ENCODE measurements around the gene STRA6. TPM values are rescaled to one million over a fixed set of nuclear protein-coding genes. Genes with fewer than 3 reads are reported as not detected.

STRA6 gene
- polyA plus RNA-seq, 1 of the 3 experiments (the other 2 are of a cell fraction), result 27.9 TPM

Small RNA genes lying within 50 kb of the gene (small RNA-seq; reads per million reads assigned to genes)
- gene RF00017, result 0 reads per million in 7 experiments

Other genes starting within 250 kb of the STRA6 start
- 19.1 and 20.4 TPM in 2 replicates for gene STOML1, start 210.5 kb downstream of the STRA6 start, polyA plus RNA-seq (2012; rRNA removed)
- gene PML, start 208.1 kb downstream of the STRA6 start, polyA plus RNA-seq (2012; rRNA removed), result 14.0 and 18.4 TPM in 2 replicates
- gene GOLGA6A, start 120.2 kb downstream of the STRA6 start, polyA plus RNA-seq (2012; rRNA removed), result not detected in 2 replicates
- gene ISLR2, start 72.2 kb downstream of the STRA6 start, polyA plus RNA-seq (2012; rRNA removed), result 0.56 and 0.58 TPM in 2 replicates
- 3.4 and 7.3 TPM in 2 replicates for gene ISLR, start 29.1 kb downstream of the STRA6 start, polyA plus RNA-seq (2012; rRNA removed)
- gene CCDC33, start 33.5 kb upstream of the STRA6 start, polyA plus RNA-seq (2012; rRNA removed), result 3.3 and 4.0 TPM in 2 replicates
- 0.08 TPM in 1 of 2 replicates, not detected in the other for gene CYP11A1, start 164.9 kb upstream of the STRA6 start, polyA plus RNA-seq (2012; rRNA removed)
- gene SEMA7A, start 231.2 kb upstream of the STRA6 start, polyA plus RNA-seq (2012; rRNA removed), result 0.80 and 1.3 TPM in 2 replicates